HEK293 (cell line): ENCODE data around the gene CDK14.

Experiments
- CTCF ChIA-PET: fragments of 350-600 bp; formaldehyde crosslinking; extraction: SDS; loops from one replicate; lab custom pipeline; 2021; ENCODE audit warnings: antibody characterized with exemption; lab: Yijun Ruan, JAX
- POLR2A ChIA-PET: fragments of 300-600 bp; formaldehyde crosslinking; extraction: SDS; loops from one replicate; lab custom pipeline; 2020; ENCODE audit warnings: antibody characterized with exemption, inconsistent platforms; lab: Yijun Ruan, JAX
- H3K27ac ChIP-seq: fragments of 200-500 bp; sonication (Bioruptor generic); 2 replicates; pipeline ENCODE4 v1.5.1; 2014; ENCODE audit warnings: low read depth, low read length, control low read depth, inconsistent platforms; ENCODE audit errors: extremely low read depth
- H3K36me3 ChIP-seq, 2 experiments: fragments of 200-500 bp in 1 of 2; sonication (Bioruptor generic) in 1 of 2; 1 replicate in 1 of 2; 2 replicates in 1 of 2; pipeline ENCODE4 v1.5.1; 2014 to 2017; ENCODE audit warnings: inconsistent platforms in 2 of 2, low read length in 2 of 2; ENCODE audit not compliant: control insufficient read depth in 2 of 2, insufficient read depth in 1 of 2
- H3K4me1 ChIP-seq: fragments of 200-500 bp; sonication (Bioruptor generic); 2 replicates; pipeline ENCODE4 v1.5.1; 2014; ENCODE audit warnings: mild to moderate bottlenecking, low read length, inconsistent platforms; ENCODE audit not compliant: control insufficient read depth, insufficient read depth
- H3K4me3 ChIP-seq: 2 replicates; pipeline ENCODE4 v1.5.1; 2011; ENCODE audit warnings: low read depth, mild to moderate bottlenecking, control low read depth, low read length, moderate library complexity
- H3K9me3 ChIP-seq: fragments of 200-500 bp; sonication (Bioruptor generic); 2 replicates; pipeline ENCODE4 v1.5.1; 2014; ENCODE audit warnings: low read depth, low read length, inconsistent platforms; ENCODE audit not compliant: control insufficient read depth, insufficient read depth
- GLI2 ChIP-seq: fragments of 450-650 bp; formaldehyde crosslinking; IDR thresholded peaks from 2 replicates; pipeline ENCODE4; 2017; ENCODE audit warnings: missing biosample characterization, missing genetic modification characterization, low read depth, borderline replicate concordance
- KLF9 ChIP-seq: fragments of 450-650 bp; formaldehyde crosslinking; IDR thresholded peaks from 2 replicates; pipeline ENCODE4 v1.5.1; 2016; ENCODE audit warnings: missing biosample characterization, missing genetic modification characterization, low read depth
- MZF1 ChIP-seq: fragments of 450-650 bp; formaldehyde crosslinking; IDR thresholded peaks from 2 replicates; pipeline ENCODE4 v1.5.1; 2017; ENCODE audit warnings: missing biosample characterization, missing genetic modification characterization, borderline replicate concordance
- OVOL3 ChIP-seq: fragments of 450-650 bp; formaldehyde crosslinking; IDR thresholded peaks from 2 replicates; pipeline ENCODE4 v1.5.1; 2016; ENCODE audit warnings: missing biosample characterization, missing genetic modification characterization
- SP2 ChIP-seq: fragments of 450-650 bp; formaldehyde crosslinking; IDR thresholded peaks from 2 replicates; pipeline ENCODE4 v1.5.1; 2016; ENCODE audit warnings: missing biosample characterization, missing genetic modification characterization
- SP7 ChIP-seq: fragments of 450-650 bp; formaldehyde crosslinking; IDR thresholded peaks from 2 replicates; pipeline ENCODE4 v1.5.1; 2016; ENCODE audit warnings: missing biosample characterization, missing genetic modification characterization
- ZFP3 ChIP-seq: fragments of 450-650 bp; formaldehyde crosslinking; IDR thresholded peaks from 2 replicates; pipeline ENCODE4 v1.5.1; 2016; ENCODE audit warnings: low read depth, missing biosample characterization, missing genetic modification characterization
- ZIC2 ChIP-seq: fragments of 450-650 bp; formaldehyde crosslinking; IDR thresholded peaks from 2 replicates; pipeline ENCODE4 v1.5.1; 2016; ENCODE audit warnings: missing biosample characterization, missing genetic modification characterization
- ZNF114 ChIP-seq: fragments of 450-650 bp; formaldehyde crosslinking; IDR thresholded peaks from 2 replicates; pipeline ENCODE4 v1.5.0; 2017; ENCODE audit warnings: missing biosample characterization, missing genetic modification characterization
- ZNF132 ChIP-seq: fragments of 450-650 bp; formaldehyde crosslinking; IDR thresholded peaks from 2 replicates; pipeline ENCODE4 v1.5.1; 2017; ENCODE audit warnings: missing biosample characterization, missing genetic modification characterization, borderline replicate concordance
- ZNF146 ChIP-seq: fragments of 450-650 bp; formaldehyde crosslinking; IDR thresholded peaks from 2 replicates; pipeline ENCODE4 v1.5.1; 2016; ENCODE audit warnings: missing biosample characterization, missing genetic modification characterization
- ZNF184 ChIP-seq: fragments of 450-650 bp; IDR thresholded peaks from 2 replicates; pipeline ENCODE4 v1.5.1; 2018; ENCODE audit warnings: missing biosample characterization, mild to moderate bottlenecking, missing genetic modification characterization
- ZNF2 ChIP-seq: fragments of 450-650 bp; formaldehyde crosslinking; IDR thresholded peaks from 2 replicates; pipeline ENCODE4 v1.5.1; 2016; ENCODE audit warnings: missing biosample characterization, missing genetic modification characterization
- ZNF433 ChIP-seq: fragments of 450-650 bp; formaldehyde crosslinking; IDR thresholded peaks from 2 replicates; pipeline ENCODE4 v1.5.1; 2016; ENCODE audit warnings: missing biosample characterization, missing genetic modification characterization, low read depth
- ZNF510 ChIP-seq: fragments of 450-650 bp; formaldehyde crosslinking; IDR thresholded peaks from 2 replicates; pipeline ENCODE4 v1.5.1; 2018; ENCODE audit warnings: mild to moderate bottlenecking, missing genetic modification characterization, missing biosample characterization; ENCODE audit not compliant: insufficient replicate concordance
- ZNF596 ChIP-seq: fragments of 450-650 bp; IDR thresholded peaks from 2 replicates; pipeline ENCODE4 v1.5.0; 2018; ENCODE audit warnings: missing biosample characterization, mild to moderate bottlenecking, missing genetic modification characterization, moderate library complexity
- ZNF623 ChIP-seq: fragments of 450-650 bp; formaldehyde crosslinking; IDR thresholded peaks from 2 replicates; pipeline ENCODE4 v1.5.1; 2016; ENCODE audit warnings: missing biosample characterization, missing genetic modification characterization
- ZNF629 ChIP-seq: fragments of 450-650 bp; formaldehyde crosslinking; IDR thresholded peaks from 2 replicates; pipeline ENCODE4 v1.5.1; 2017; ENCODE audit warnings: missing biosample characterization, missing genetic modification characterization
- TF ChIP-seq, protein P1 (sequence below): fragments of 450-650 bp; formaldehyde crosslinking; IDR thresholded peaks from 2 replicates; pipeline ENCODE4 v1.5.1; 2016; ENCODE audit warnings: missing biosample characterization, missing genetic modification characterization
- TF ChIP-seq, protein P2 (sequence below): fragments of 450-650 bp; formaldehyde crosslinking; IDR thresholded peaks from 2 replicates; pipeline ENCODE4 v1.5.1; 2016; ENCODE audit warnings: missing biosample characterization, missing genetic modification characterization
- TF ChIP-seq, protein P3 (sequence below): sonication (generic); formaldehyde crosslinking; IDR thresholded peaks from 2 replicates; pipeline ENCODE4 v1.8.1; 2022; ENCODE audit warnings: mild to moderate bottlenecking, moderate library complexity, missing genetic modification reagents

The CDK14 gene

DNA sequence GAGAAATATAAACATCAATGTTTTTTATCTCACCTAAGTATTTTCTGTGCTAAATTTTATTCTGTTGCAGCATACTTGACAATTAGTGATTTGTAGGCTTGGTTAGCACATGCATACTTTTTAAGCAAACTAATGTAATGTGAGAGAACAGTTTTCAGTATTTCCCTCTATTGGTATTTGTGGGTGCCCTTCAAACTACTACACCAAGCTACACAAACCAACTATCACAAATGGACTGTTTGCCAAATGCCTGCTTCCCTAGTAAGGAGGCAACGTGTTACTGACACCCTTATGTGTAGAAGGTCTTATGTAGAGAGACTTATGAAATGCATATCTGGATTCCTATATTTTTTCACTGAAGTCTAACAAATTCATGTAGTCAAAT, 569.7 kb downstream of the CDK14 start:
- no peak overlapping the region for H3K27ac ChIP-seq
- TF ChIP-seq, protein P1, sequence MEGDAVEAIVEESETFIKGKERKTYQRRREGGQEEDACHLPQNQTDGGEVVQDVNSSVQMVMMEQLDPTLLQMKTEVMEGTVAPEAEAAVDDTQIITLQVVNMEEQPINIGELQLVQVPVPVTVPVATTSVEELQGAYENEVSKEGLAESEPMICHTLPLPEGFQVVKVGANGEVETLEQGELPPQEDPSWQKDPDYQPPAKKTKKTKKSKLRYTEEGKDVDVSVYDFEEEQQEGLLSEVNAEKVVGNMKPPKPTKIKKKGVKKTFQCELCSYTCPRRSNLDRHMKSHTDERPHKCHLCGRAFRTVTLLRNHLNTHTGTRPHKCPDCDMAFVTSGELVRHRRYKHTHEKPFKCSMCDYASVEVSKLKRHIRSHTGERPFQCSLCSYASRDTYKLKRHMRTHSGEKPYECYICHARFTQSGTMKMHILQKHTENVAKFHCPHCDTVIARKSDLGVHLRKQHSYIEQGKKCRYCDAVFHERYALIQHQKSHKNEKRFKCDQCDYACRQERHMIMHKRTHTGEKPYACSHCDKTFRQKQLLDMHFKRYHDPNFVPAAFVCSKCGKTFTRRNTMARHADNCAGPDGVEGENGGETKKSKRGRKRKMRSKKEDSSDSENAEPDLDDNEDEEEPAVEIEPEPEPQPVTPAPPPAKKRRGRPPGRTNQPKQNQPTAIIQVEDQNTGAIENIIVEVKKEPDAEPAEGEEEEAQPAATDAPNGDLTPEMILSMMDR: no peak
- TF ChIP-seq OVOL3 (no peak), ZNF510 (tag by site-specific recombination) (no peak), ZNF114 (tag by site-specific recombination) (no peak), ZNF132 (no peak), ZFP3 (tag by site-specific recombination) (no peak), ZNF184 (no peak), ZNF2 (tag by site-specific recombination) (no peak), KLF9 (no peak), ZNF146 (tag by site-specific recombination) (no peak), ZNF623 (tag by site-specific recombination) (no peak), GLI2 (tag by site-specific recombination) (no peak), ZNF629 (tag by site-specific recombination) (no peak), ZNF596 (tag by site-specific recombination) (no peak), ZNF433 (no peak), SP2 (no peak), MZF1 (tag by site-specific recombination) (no peak), SP7 (tag by site-specific recombination) (no peak)
- TF ChIP-seq, protein P2, sequence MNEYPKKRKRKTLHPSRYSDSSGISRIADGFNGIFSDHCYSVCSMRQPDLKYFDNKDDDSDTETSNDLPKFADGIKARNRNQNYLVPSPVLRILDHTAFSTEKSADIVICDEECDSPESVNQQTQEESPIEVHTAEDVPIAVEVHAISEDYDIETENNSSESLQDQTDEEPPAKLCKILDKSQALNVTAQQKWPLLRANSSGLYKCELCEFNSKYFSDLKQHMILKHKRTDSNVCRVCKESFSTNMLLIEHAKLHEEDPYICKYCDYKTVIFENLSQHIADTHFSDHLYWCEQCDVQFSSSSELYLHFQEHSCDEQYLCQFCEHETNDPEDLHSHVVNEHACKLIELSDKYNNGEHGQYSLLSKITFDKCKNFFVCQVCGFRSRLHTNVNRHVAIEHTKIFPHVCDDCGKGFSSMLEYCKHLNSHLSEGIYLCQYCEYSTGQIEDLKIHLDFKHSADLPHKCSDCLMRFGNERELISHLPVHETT (tag by site-specific recombination): no peak
- no peaks in the 10 kb centered on the region for H3K9me3 ChIP-seq
- ChIA-PET CTCF (no interaction called here), POLR2A (no interaction called here)
- no peaks in the 10 kb centered on the region for H3K36me3 ChIP-seq
- no peaks in the 10 kb centered on the region for H3K4me1 ChIP-seq
- no peak overlapping the region for H3K4me3 ChIP-seq

DNA sequence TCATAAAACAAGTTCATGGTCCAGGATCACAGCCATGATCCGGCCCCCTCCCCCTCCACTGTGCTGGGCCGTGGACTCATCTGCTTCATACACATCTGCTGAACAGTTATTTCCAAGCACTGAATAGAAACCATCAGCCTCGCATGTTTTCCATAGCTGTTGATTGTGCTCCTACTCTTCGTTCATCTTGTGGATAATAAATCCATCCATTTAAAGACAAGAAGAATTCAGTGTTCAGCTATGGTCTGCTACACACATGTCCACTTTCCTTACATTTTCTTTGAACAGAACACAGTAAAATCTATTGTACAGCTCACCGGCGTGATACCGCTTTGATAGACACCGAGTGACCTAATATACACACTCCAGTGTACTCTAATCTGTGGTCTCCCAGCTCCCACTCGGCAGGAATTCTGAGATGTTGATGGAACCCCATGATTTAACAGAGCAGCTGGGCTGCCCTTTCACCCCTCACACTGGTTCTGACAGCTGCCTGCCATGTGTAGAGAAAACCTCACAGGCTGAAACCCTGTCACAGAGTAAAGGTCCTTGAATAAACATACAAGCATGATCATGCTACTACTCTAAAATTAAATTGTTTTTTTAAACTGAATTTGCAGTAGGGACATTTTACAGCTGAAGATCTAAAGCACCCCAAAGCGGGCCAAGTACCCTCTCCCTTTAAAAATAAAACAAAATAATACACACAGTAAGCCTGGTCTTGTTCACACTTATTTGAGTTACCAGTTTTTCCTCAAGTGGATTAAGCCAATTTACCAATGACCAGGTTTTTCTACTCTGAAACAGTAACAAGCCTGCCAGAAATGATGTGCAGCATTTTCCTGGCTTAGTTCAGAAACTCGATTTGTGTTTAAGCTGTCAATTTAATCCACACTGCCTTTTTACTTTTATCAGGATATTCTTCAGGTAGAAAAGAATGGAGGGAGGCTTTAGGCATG, 573.0 kb downstream of the CDK14 start:
- H3K4me1 ChIP-seq: no peaks in the 10 kb centered on the region
- ChIA-PET CTCF (no interaction called here), POLR2A (no interaction called here)
- no peak overlapping the region for H3K27ac ChIP-seq
- TF ChIP-seq ZIC2 (tag by site-specific recombination): peak; percentile 84
- TF ChIP-seq, protein P3, sequence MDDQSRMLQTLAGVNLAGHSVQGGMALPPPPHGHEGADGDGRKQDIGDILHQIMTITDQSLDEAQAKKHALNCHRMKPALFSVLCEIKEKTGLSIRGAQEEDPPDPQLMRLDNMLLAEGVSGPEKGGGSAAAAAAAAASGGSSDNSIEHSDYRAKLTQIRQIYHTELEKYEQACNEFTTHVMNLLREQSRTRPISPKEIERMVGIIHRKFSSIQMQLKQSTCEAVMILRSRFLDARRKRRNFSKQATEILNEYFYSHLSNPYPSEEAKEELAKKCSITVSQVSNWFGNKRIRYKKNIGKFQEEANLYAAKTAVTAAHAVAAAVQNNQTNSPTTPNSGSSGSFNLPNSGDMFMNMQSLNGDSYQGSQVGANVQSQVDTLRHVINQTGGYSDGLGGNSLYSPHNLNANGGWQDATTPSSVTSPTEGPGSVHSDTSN (CRISPR knock-in tag): no peak
- H3K36me3 ChIP-seq: no peaks in the 10 kb centered on the region
- no peaks in the 10 kb centered on the region for H3K9me3 ChIP-seq
- H3K4me3 ChIP-seq: no peak overlapping the region
